ENCODE data around the gene ASTN2. TPM values are rescaled to one million over a fixed set of nuclear protein-coding genes. Genes with fewer than 3 reads are reported as not detected.

ASTN2 gene
- total and polyA plus RNA-seq, 10 of the 15 experiments (the other 5 are each of a cell fraction or from before 2014, with no cell fraction given), result 1.4 to 15.7 (median 7.0) TPM

- BruUV-seq (replicated peaks), result no TSS peak
- Histone ChIP-seq H3K9me3 (replicated peaks; ENCODE audit: control insufficient read depth, insufficient read depth, low read length) (no peaks in the 10 kb centered on the region), H4K20me1 (ENCODE audit: control insufficient read depth, insufficient read depth) (no peaks in the 10 kb centered on the region; the same call in 1 of the 2 replicates), H3K79me2 (ENCODE audit: control insufficient read depth, insufficient read depth, low read length) (no peaks in the 10 kb centered on the region), H2AFZ (ENCODE audit: control insufficient read depth, low read depth, low read length) (no peak overlapping the region), H3K4me3 (no peak overlapping the region), H3K4me2 (ENCODE audit: control insufficient read depth, insufficient read depth) (no peak overlapping the region), H3K27me3 (replicated peaks in 1 of 2; ENCODE audit: control insufficient read depth in 2 of 2, insufficient read depth in 2 of 2, low read length in 1 of 2) (no peaks in the 10 kb centered on the region), H3K36me3 (ENCODE audit: control insufficient read depth in 2 of 2, insufficient read depth in 2 of 2, low read length in 1 of 2) (no peaks in the 10 kb centered on the region), H3K4me1 (ENCODE audit: control insufficient read depth, insufficient read depth, low read length) (no peaks in the 10 kb centered on the region), H3K9ac (ENCODE audit: control insufficient read depth, insufficient read depth, low read length) (no peak overlapping the region), H3K27ac (ENCODE audit: control insufficient read depth, insufficient read depth) (no peak overlapping the region)
- POLR2A ChIA-PET, result no interaction called here
- FAIRE-seq (no peak), DNase-seq (ENCODE audit: low read depth, low spot score) (no peak), ATAC-seq (no peak)
- SMC1A ChIA-PET (ENCODE audit: uncharacterized antibody, unreplicated experiment), result interaction anchor here (1.2 kb wide), 1 partner anchor 13 kb away, joined by 3 read pairs; no protein-coding TSS in a partner anchor
- 73% methylated on average over 8 of the region's 8 CpGs for WGBS (ENCODE audit: insufficient coverage, insufficient replicate concordance, low lambda C conversion rate, missing lambda C conversion rate)
- in situ Hi-C loops (cut with MboI), result no loop called here
- RAD21 ChIA-PET (ENCODE audit: unreplicated experiment), result no interaction called here
- intact Hi-C loops (cut with micrococcal nuclease; ENCODE audit: unreplicated experiment), result no loop called here
- CTCF ChIA-PET, result interaction anchor here (0.7 kb wide), 1 partner anchor 1707 kb away, joined by 3 read pairs; no protein-coding TSS in a partner anchor
- TF ChIP-seq SIX5 (IDR thresholded peaks at IDR 0.05; ENCODE audit: low read depth, low read length, severe bottlenecking), result no peak
- no peak for TF ChIP-seq KDM1A (IDR thresholded peaks at IDR 0.05; ENCODE audit: borderline replicate concordance)
- no peak for TF ChIP-seq CHD1 (IDR thresholded peaks at IDR 0.05; ENCODE audit: low read depth, low read length)
- TF ChIP-seq NFYA (IDR thresholded peaks at IDR 0.05; ENCODE audit: borderline replicate concordance, low read depth, low read length), result no peak
- no peak for TF ChIP-seq MXI1 (IDR thresholded peaks at IDR 0.05; ENCODE audit: low read depth, low read length)
- TF ChIP-seq E2F8 (IDR thresholded peaks at IDR 0.05; ENCODE audit: low read depth, partially characterized antibody), result no peak
- TF ChIP-seq TARDBP (IDR thresholded peaks at IDR 0.05; ENCODE audit: borderline replicate concordance), result no peak
- no peak for TF ChIP-seq ZBTB4 (CRISPR knock-in tag; IDR thresholded peaks at IDR 0.05)
- TF ChIP-seq BMI1 (IDR thresholded peaks at IDR 0.05; ENCODE audit: borderline replicate concordance), result no peak
These were observed 930.3 kb downstream of the ASTN2 start for GRCh38 chr9:116484492-116485061.
